ENCODE measurements around the gene IQGAP2. TPM values are rescaled to one million over a fixed set of nuclear protein-coding genes. Genes with fewer than 3 reads are reported as not detected.

IQGAP2 gene
- total RNA-seq, 1 donor from 2014 or later = 4.0 TPM

- DNase-seq (ENCODE audit: low read depth) = no peak
- no peaks in the 10 kb centered on the region for H3K36me3 ChIP-seq (ENCODE audit: control insufficient read depth, insufficient read depth, low read length)
- no peaks in the 10 kb centered on the region for H3K27me3 ChIP-seq (ENCODE audit: control insufficient read depth, insufficient read depth, low read length)
- no peak overlapping the region for H3K4me3 ChIP-seq (ENCODE audit: low read depth, low read length)
- TF ChIP-seq CTCF (IDR thresholded peaks at IDR 0.05; ENCODE audit: insufficient read depth, low read length, poor library complexity, severe bottlenecking) = no peak
Observed at GRCh38 chr5:76468635-76469425, 65.7 kb downstream of the IQGAP2 start.

- Histone ChIP-seq H3K36me3 (ENCODE audit: control insufficient read depth, insufficient read depth, low read length) (no peaks in the 10 kb centered on the region), H3K4me3 (ENCODE audit: low read depth, low read length) (no peak overlapping the region), H3K27me3 (ENCODE audit: control insufficient read depth, insufficient read depth, low read length) (no peaks in the 10 kb centered on the region)
- no peak for DNase-seq (ENCODE audit: low read depth)
- TF ChIP-seq CTCF (IDR thresholded peaks at IDR 0.05; ENCODE audit: insufficient read depth, low read length, poor library complexity, severe bottlenecking) = no peak
Observed at GRCh38 chr5:76469656-76470290, 66.7 kb downstream of the IQGAP2 start.

- H3K27me3 ChIP-seq (ENCODE audit: control insufficient read depth, insufficient read depth, low read length) = no peaks in the 10 kb centered on the region
- no peak for TF ChIP-seq CTCF (IDR thresholded peaks at IDR 0.05; ENCODE audit: insufficient read depth, low read length, poor library complexity, severe bottlenecking)
- DNase-seq (ENCODE audit: low read depth) = no peak
Observed at GRCh38 chr5:76470976-76471375, 67.9 kb downstream of the IQGAP2 start.

GRCh38 chr5:76471406-76471805 is 68.3 kb downstream of the IQGAP2 start:
- no peak for TF ChIP-seq CTCF (IDR thresholded peaks at IDR 0.05; ENCODE audit: insufficient read depth, low read length, poor library complexity, severe bottlenecking)
- Histone ChIP-seq H3K4me3 (ENCODE audit: low read depth, low read length) (no peak overlapping the region), H3K36me3 (ENCODE audit: control insufficient read depth, insufficient read depth, low read length) (no peaks in the 10 kb centered on the region), H3K27me3 (ENCODE audit: control insufficient read depth, insufficient read depth, low read length) (no peaks in the 10 kb centered on the region)
- no peak for DNase-seq (ENCODE audit: low read depth)

More at GRCh38 chr5:76470976-76471375, 67.9 kb downstream of the IQGAP2 start:
- Histone ChIP-seq H3K36me3 (ENCODE audit: control insufficient read depth, insufficient read depth, low read length) (no peaks in the 10 kb centered on the region), H3K4me3 (ENCODE audit: low read depth, low read length) (no peak overlapping the region)

- Histone ChIP-seq H3K36me3 (ENCODE audit: control insufficient read depth, insufficient read depth, low read length) (no peaks in the 10 kb centered on the region), H3K27me3 (ENCODE audit: control insufficient read depth, insufficient read depth, low read length) (no peaks in the 10 kb centered on the region), H3K4me3 (ENCODE audit: low read depth, low read length) (no peak overlapping the region)
- no peak for DNase-seq (ENCODE audit: low read depth)
- no peak for TF ChIP-seq CTCF (IDR thresholded peaks at IDR 0.05; ENCODE audit: insufficient read depth, low read length, poor library complexity, severe bottlenecking)
Observed at GRCh38 chr5:76471987-76472334, 68.9 kb downstream of the IQGAP2 start.

Measured in kidney epithelial cell (primary cell).